RWPE2 (cell line): ENCODE results near the gene ADAMTS7.
"Not testable (repeated sequence)": the region's sequence is repeated elsewhere in the genome, so short reads cannot be mapped to it uniquely, and the experiment has no call there.

Source experiments
- ATAC-seq: fragments of 200-7000 bp; cut with Tn5 transposase; 3 replicates; pipeline ENCODE4 v1.9.1; 2021; ENCODE audit warnings: low read depth
- DNase-seq: peaks from one replicate; pipeline ENCODE4 v3.0.0-alpha.2; 2020; ENCODE audit warnings: low spot score
- H3K27ac ChIP-seq: fragments of 450-650 bp; 2 replicates; pipeline ENCODE4 v1.5.1; 2017; ENCODE audit warnings: mild to moderate bottlenecking; ENCODE audit not compliant: poor library complexity, severe bottlenecking
- H3K27me3 ChIP-seq: fragments of 250-450 bp; sonication (Bioruptor Pico); 2 replicates; pipeline ENCODE4 v1.5.1; 2021; ENCODE audit warnings: mild to moderate bottlenecking, moderate library complexity; ENCODE audit not compliant: insufficient read depth, poor library complexity, severe bottlenecking
- H3K36me3 ChIP-seq: fragments of 250-450 bp; sonication (Bioruptor Pico); 2 replicates; pipeline ENCODE4 v1.5.1; 2020; ENCODE audit warnings: low read depth, mild to moderate bottlenecking, moderate library complexity
- H3K4me1 ChIP-seq: fragments of 250-450 bp; sonication (Bioruptor Pico); 2 replicates; pipeline ENCODE4 v1.5.1; 2021; ENCODE audit warnings: mild to moderate bottlenecking, moderate library complexity; ENCODE audit not compliant: insufficient read depth, poor library complexity, severe bottlenecking
- H3K4me3 ChIP-seq: fragments of 250-450 bp; sonication (Bioruptor Pico); 2 replicates; pipeline ENCODE4 v1.5.1; 2021; ENCODE audit warnings: mild to moderate bottlenecking, moderate library complexity; ENCODE audit not compliant: severe bottlenecking
- H3K9me3 ChIP-seq: fragments of 250-450 bp; sonication (Bioruptor Pico); 2 replicates; pipeline ENCODE4 v1.5.1; 2021; ENCODE audit warnings: mild to moderate bottlenecking, moderate library complexity; ENCODE audit not compliant: severe bottlenecking
- TF ChIP-seq, protein P1 (sequence below): fragments of 450-650 bp; IDR thresholded peaks from one replicate; pipeline ENCODE4 v1.5.1; 2017; ENCODE audit warnings: mild to moderate bottlenecking, moderate library complexity; ENCODE audit not compliant: poor library complexity, severe bottlenecking

The ADAMTS7 gene

DNA sequence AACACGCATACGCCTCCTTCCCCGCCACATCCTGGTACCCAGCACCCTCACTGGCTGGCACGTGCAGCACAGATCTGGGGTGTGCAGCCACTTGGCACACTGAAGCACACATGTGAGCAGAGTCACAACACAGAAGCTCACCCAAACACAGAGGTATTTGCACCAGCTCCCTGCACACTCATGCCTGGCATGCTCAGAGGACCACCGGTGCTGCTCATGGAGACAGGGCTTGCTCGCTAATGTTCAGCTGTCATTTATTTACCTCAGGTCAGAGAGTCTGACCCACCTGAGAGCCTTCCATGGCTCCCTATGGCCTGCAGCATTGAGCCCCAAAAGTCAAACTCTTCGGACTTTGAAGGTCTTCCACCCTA is 70.4 kb downstream of the ADAMTS7 start:
- TF ChIP-seq, protein P1, sequence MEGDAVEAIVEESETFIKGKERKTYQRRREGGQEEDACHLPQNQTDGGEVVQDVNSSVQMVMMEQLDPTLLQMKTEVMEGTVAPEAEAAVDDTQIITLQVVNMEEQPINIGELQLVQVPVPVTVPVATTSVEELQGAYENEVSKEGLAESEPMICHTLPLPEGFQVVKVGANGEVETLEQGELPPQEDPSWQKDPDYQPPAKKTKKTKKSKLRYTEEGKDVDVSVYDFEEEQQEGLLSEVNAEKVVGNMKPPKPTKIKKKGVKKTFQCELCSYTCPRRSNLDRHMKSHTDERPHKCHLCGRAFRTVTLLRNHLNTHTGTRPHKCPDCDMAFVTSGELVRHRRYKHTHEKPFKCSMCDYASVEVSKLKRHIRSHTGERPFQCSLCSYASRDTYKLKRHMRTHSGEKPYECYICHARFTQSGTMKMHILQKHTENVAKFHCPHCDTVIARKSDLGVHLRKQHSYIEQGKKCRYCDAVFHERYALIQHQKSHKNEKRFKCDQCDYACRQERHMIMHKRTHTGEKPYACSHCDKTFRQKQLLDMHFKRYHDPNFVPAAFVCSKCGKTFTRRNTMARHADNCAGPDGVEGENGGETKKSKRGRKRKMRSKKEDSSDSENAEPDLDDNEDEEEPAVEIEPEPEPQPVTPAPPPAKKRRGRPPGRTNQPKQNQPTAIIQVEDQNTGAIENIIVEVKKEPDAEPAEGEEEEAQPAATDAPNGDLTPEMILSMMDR, result no peak
- DNase-seq (peak; percentile 32), ATAC-seq (no peak)
- no peaks in the 10 kb centered on the region for H3K9me3 ChIP-seq
- H3K27ac ChIP-seq, result no peak overlapping the region
- H3K27me3 ChIP-seq, result no peaks in the 10 kb centered on the region
- H3K4me3 ChIP-seq, result no peak overlapping the region
- H3K4me1 ChIP-seq, result no peaks in the 10 kb centered on the region
- H3K36me3 ChIP-seq, result no peaks in the 10 kb centered on the region

DNA sequence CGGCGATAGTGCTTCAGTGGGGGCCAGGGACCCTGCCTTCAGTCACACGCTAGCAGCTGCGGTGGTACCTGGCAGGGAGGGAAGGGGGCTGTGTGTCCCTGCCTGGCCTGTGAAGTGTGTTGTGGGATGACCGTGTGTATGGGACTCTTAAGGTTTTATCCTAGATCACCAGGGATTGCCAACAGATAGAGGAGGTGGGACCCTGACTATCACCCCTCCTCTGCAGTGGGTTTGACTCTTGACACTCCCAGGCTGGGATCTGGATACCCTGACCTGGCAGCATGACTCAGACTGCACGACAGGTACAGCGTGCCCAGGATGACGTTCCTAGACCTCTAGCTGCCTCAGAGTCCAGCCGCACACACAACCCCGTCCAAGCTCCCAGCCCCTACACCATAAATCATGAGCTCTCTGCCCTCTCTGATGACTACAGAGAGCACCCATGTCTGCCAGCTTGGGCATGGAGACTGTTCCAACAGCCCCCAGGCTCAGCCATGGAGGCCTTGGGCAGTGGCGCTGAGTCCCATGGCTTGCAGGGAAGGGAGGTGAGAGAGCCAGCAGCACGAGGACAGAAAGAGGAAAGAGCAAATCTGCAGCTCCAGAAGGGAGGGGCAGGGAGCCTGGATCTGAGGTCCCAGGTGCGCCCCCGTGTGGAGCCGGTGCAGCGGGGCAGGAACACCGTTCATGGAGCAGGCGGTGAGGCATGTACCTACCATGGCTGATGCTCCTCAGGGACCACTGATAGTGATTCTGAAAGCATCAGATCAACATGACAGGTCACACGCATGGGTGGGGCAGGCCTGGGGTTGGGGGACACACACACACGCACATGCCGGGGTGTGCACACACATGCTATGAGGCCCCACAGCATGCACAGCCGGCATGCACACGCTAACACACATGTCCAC is 71.0 kb downstream of the ADAMTS7 start:
- Histone ChIP-seq H3K9me3 (no peaks in the 10 kb centered on the region), H3K4me3 (no peak overlapping the region), H3K4me1 (no peaks in the 10 kb centered on the region), H3K27me3 (no peaks in the 10 kb centered on the region), H3K36me3 (no peaks in the 10 kb centered on the region), H3K27ac (no peak overlapping the region)
- peak; percentile 79 for DNase-seq
- peak; percentile 75 for ATAC-seq
- TF ChIP-seq, protein P1, result peak; percentile 58

DNA sequence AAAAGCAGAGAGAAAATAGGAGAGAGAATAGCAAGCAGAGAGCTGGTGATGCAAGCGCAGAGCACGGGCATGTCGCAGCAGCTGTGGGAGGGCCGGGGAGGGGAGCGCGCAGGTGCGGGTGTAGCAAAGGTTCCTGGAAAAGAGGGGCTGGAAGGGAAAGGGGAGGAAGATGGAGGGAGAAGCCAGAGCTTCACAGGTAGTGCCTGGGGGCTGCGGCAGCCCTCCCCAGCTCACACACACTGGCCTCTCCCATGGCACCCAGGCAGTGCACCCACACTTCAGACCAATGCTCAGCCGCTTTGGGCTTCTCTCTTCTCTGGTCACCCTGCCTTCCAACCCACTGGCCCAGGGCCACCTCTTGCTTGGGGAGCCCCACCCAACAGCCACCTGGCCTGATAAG is 72.1 kb downstream of the ADAMTS7 start:
- Histone ChIP-seq H3K4me3 (no peak overlapping the region), H3K27me3 (no peaks in the 10 kb centered on the region), H3K27ac (no peak overlapping the region), H3K4me1 (no peaks in the 10 kb centered on the region), H3K9me3 (no peaks in the 10 kb centered on the region), H3K36me3 (no peaks in the 10 kb centered on the region)
- DNase-seq (peak; percentile 57), ATAC-seq (no peak)
- TF ChIP-seq, protein P1, result no peak

DNA sequence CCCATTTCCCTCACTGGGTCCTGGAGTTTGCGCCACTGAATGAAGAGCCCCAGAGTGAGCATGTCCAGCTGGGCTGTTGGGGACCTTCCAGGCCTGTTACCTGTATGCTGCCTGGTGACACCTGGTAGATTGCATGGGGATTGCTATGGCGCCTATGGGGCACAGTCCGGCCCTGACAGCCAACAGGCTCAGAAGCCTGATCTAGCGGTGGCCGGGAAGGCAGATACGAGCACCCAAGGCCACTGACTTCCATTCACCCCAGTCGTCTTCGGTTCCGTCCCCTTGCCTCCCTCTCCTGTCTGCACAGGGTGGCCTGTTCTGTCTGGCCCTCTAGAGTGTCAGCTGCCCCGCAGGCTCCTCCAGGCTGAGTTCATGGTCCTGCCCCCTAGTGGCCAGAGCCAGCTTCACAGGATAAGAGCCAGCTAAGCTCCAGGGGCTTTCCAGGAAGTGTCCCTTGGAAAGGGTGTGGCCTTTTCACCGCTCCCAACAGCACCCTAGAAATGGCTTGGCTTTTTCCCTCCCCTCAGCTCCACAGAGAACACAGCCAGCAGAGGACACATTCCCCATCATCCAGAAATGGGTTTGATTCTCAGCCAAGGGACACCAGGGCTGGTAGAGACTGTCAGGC is 73.2 kb downstream of the ADAMTS7 start:
- not testable (repeated sequence) for H3K27me3 ChIP-seq, H3K4me3 ChIP-seq, H3K4me1 ChIP-seq, H3K36me3 ChIP-seq, H3K9me3 ChIP-seq, H3K27ac ChIP-seq
- DNase-seq, result peak; percentile 58
- 0 out of 3 replicates have a peak, but pooled peaks have one; percentile 20 for ATAC-seq

DNA sequence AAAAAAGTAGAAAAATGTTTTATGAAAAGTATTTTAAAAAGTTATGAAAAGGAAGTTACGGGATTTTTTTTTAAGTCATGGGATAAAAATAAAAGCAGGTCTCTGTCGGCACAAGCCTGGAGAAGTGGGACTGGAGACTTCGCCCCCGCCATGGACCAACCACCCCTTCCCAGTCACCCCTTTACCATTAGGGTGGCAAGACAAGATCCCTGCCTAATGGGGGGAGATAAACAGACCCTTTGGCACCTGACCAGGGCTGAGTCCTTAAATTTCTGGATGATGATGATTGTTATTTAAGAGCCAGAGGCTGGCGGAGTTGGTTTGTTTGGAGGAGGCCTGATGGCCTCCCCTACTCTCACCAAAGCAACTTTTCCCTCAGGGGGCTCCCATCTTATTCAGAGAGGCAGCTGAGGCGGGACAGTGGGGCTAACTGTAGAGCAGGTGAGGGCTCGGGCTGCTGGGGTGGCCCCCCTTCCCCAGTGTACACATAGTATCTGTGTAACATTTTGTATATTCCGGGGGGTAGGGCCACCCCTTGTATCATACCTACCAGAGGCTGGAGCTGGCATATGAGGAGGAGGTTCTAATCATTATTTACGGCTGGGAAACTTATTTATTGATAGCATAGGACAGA is 74.0 kb downstream of the ADAMTS7 start:
- H3K4me1 ChIP-seq, result no peaks in the 10 kb centered on the region
- ATAC-seq, result no peak
- no peaks in the 10 kb centered on the region for H3K9me3 ChIP-seq
- no peak overlapping the region for H3K4me3 ChIP-seq
- no peak overlapping the region for H3K27ac ChIP-seq
- no peaks in the 10 kb centered on the region for H3K27me3 ChIP-seq
- TF ChIP-seq, protein P1, result no peak
- DNase-seq, result peak; percentile 51
- no peaks in the 10 kb centered on the region for H3K36me3 ChIP-seq
